Activated naive CD4-positive, alpha-beta T cell (primary cell): ENCODE data around the gene FOXL1.

Experiments used
- DNase-seq, 4 experiments: peaks; one replicate each; lab custom pipeline; 2025; lab: John Stamatoyannopoulos, UW

Gene FOXL1

DNA sequence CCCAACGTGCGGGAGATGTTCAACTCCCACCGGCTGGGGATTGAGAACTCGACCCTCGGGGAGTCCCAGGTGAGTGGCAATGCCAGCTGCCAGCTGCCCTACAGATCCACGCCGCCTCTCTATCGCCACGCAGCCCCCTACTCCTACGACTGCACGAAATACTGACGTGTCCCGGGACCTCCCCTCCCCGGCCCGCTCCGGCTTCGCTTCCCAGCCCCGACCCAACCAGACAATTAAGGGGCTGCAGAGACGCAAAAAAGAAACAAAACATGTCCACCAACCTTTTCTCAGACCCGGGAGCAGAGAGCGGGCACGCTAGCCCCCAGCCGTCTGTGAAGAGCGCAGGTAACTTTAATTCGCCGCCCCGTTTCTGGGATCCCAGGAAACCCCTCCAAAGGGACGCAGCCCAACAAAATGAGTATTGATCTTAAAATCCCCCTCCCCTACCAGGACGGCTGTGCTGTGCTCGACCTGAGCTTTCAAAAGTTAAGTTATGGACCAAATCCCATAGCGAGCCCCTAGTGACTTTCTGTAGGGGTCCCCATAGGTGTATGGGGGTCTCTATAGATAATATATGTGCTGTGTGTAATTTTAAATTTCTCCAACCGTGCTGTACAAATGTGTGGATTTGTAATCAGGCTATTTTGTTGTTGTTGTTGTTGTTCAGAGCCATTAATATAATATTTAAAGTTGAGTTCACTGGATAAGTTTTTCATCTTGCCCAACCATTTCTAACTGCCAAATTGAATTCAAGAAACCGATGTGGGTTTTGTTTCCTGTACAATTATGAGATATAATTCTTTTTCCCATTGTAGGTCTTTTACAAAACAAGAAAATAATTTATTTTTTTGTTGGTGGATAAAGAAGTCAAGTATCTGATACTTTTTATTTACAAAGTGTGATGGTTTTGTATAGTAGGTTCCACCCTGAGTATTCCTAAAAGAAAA is 9.4 kb upstream of the FOXL1 start:
- no peak for DNase-seq

DNA sequence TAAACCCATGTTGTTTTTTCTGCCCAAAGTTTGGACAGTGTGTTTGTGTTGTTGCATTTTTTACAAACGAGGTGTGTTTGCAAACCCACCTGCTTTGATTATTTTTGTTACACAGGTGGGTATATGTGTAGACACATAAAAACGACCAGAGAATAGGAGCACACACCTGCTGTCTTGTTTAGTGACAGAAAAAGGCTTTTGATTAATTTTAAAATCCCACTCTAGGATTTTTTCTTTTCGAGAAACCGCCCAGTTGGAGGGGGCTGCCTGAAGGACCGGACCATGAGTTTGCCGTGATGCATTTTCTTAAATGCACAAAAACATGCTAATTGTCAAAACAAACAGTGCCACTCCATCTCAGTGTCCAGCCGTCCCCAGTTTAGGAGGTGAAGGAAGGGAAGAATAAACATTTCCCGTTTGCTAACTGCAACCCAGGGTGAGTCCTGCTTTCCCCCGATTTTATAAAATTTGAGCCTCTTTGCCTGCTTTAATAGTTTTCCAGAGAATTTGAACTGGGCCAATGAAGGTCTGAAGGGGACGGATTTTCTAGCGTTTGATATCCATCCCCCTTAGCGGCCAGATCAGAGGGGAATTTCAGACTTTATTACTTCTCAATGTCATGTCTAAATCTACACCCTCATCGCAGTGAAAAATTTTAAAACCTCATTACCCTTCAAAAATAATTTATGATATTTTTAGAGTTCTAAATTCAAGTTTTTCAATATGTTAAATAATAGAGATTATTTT is 8.5 kb upstream of the FOXL1 start:
- no peak for DNase-seq

DNA sequence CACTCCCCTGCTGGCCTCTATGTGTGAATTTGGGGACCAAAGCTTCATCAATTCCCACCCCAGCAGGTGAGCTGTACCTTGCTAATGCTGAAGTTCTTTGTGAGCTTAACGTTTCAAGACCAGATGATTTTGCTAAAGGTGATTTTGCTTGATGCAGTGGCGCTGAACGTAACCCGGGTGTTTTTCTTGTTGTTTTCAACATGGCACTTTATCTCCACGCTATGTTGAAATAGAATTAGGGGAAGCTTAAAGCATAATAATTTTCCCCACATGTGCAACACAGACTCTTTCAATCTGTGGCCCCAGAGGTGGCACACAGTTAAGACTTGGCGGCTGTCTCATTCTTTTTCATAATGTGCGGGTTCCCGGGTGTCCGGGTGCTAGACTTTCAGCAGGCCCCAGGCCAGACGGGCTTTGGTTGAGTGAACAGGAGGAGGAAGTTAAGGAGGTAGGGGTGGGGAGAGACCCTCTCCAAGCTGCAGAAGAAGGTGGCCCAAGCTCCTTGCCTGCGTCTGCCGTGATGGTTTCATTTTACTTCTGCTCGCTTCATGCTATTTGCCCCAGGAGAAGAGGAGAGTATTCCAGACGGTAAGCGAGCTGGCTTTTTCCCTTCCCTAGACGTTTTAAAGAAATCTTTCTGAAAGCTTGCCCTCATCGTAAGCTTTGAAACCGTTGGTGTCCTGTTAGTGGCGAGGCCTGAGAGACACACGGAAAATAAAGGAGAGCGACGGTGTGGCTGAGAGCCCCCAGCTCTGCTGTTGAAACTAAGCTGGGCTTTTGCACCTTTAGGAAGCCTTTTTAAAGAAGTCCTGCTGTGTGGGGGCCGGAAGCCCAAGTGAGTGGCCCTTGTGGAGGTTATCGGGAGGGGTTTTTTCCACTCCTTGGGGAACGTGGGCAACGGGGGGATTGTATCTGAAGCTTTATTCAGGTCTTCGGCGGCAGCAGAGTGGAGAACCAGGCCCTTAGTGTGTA is 7.5 kb upstream of the FOXL1 start:
- no peak for DNase-seq

DNA sequence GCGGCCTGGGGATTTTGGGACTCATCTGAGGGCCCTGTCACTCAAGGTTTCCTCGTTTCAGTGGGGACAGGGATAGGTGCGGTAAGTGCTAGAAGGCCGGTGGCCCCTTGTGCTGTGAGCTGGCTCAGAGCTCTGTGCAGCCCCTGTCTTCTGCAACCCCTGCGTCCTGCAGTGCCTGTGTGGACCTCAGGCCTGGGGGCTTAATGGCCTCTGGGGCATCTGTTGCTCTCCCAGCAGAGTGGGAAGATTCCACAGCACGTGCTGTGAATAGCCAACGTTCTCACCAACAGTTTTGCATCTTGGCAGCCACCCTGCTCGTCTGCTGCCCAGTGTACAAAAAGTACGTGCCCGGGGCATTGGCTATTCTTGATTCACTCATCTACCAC is 6.8 kb upstream of the FOXL1 start:
- DNase-seq = no peak

DNA sequence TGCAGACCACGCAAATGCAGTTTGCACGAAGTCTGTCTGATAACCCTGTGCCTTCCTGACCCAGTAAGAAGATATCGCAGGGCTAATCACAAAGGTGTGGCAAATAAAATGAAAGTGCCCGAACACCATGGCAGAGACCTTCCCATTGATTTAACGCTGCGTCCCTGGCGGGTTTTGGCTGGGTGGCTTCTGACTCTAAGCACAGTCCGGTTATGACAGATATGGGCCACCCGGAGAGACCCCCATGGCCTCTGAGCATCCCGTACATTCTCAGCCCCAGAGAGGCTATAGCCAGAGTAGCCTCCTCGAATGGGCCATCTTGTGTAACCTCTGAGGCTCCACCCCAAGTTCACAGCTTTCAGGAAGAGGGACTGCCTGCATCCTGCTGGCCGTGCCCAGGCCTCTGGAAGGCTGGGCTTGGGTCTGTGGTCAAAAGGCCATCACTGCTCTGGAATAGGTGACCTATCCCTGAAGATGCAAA is 6.3 kb upstream of the FOXL1 start:
- DNase-seq = no peak

DNA sequence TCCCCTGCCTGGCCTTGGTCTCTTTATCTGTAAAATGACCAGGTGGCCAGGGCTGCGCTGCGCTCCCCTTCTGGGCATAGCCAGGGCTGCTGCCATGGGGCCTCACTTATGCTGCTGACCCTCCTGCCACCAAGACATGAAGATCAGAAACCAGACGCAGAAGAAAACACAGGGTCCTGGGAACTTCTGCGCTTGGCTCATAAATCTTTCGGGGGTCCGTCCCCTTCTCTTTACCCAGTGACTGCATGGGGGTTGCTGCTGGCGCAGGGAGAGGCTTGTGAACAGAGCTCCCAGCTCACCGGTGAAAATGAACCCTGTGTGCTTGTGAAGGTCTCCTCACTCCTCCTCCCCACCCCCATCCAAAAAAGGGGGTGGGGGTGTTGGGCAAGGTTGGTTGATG is 5.7 kb upstream of the FOXL1 start:
- no peak for DNase-seq

DNA sequence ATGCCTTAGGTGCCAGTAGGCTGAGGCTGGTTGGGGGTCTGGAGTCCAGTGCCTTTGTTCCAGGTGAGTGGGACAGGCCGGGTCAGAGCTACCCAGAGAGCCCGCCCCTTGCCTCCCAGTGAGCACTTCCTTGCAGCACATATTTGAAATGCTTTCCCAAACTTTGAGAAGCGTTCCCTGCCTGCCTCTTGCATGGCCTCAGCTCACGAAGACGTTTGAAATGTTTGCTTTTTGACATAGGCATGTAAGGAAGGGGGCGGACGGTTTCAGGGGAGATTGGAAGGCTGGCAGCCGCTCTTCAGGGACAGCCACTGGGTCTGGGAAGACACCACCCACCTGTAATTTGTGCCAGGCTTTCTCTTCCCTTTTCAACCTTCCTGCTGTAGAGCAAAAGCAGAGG is 5.1 kb upstream of the FOXL1 start:
- DNase-seq = no peak

DNA sequence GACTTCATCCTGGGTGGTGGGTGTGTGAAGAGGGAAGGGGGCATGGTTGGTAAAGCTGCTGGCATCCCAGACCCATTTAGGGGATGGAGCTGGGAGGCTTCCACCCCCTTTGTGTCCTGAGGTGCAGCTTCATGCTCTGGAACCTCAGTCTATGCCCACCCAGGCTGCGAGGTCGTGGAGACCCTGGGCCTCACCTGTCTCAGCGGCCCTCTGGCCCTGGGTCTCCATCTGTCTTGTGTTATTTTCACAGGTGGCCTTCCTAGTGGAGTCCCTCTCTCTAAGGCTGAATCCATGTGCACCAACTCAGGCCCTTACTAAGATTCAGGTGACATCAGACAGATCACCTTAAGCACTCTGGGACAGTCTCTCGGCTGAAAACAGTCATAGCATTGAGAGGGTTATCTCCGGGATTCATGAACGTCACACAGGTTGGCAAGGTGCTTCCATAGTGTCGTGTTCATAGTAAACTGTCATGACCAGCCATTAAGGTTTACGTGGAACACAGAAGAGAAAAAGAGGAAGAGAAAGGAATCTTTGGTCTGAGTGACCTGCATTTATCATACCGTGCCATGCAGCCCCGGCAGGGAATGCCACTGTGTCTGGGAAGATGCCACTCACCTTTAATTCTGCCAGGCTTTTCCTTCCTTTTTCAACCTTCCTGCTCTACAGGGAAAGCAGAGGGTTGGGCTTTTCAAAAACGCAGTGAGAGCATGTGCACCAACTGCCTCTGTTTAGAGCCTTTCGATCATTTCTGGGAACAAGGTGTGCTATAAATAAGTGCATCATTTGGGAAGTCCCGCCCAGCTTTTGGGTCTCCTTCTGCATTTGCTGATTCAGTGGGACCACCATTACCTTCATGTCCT is 4.5 kb upstream of the FOXL1 start:
- no peak for DNase-seq

DNA sequence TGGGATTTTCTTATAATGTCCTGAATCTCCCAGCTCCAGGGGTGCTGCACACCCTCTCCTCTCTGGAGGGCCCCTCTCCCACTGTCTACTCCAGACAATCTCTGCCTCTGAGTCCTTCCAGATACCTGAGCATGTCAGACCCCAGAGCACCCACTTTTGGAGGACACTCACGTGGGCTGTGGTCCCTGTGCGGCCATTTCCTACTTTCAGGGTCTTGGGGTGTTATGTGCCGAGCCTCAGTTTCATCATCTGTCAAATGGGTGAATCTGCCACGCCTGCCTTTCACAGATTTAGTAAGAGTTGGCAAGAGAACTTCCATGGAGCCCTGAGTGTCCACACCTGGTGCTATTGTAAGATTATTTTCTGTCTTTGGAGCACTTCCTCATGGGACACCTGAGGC is 3.7 kb upstream of the FOXL1 start:
- no peak for DNase-seq

DNA sequence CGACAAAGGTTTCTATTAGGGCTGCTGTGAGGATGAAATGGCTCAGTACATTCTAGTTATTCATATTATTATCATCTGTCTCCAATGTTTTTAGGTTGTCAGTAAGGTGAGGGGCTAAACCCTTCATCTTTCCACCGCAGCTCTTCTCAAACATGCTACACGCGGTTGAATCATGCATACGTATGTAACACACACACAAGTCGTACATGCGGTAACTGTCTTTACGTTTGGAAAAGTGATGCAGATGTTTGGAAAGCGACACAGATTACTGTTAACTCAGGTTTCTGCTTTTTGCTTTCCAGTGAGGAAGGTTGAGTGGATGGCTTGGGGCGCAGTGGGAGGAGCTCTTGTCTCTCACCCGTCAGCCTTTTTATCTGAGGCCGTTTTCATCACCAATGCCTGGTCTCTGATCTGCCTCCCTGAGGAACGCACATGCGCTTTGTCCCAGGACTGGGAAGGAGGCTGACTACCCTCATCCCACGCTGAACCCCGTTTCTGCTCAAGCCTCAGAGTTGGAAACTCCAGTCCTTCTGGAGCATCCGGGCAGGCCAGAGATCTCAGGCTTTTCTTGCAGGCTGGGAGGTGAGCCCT is 3.2 kb upstream of the FOXL1 start:
- DNase-seq = no peak

DNA sequence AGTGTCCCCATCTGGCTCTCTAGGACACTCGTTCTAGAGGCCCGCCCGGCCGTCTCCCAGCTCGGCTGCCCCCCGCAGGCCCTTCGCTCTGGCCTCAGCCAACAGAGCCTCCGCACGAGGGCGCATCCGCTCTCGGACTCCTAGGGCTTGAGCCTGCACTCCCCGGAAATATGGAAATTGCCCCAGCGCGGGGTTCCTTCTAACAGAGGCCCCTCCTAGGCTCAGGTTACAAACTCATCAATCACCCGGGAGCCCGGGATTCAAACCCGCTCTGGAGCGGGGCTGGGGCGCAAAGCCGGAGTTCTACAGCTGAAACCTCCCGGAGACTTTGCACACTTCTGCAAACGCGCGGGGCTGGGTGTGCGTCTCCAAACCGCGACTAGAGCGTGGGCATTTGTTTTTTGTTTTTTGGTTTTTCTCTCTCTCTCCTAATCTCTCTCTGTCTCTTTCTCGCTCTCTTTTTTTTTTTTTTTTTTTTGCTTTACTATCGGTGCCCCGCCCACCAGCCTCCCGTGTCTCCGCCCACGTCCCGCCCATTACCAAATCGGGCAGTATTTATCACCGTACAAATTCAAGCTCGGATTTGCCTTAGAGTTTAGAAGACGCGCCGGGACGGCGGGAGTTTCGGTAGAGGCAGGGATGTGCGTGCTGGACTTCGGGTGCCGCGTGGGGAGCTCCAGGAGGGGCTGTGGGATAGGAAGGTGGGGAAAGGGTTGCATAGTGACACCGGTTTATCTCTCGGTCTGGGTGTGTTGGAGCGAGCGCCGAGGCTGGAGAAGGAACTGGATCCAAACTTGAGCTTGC is 2.4 kb upstream of the FOXL1 start:
- peak in 1 of 4 experiments; percentile 3 for DNase-seq

DNA sequence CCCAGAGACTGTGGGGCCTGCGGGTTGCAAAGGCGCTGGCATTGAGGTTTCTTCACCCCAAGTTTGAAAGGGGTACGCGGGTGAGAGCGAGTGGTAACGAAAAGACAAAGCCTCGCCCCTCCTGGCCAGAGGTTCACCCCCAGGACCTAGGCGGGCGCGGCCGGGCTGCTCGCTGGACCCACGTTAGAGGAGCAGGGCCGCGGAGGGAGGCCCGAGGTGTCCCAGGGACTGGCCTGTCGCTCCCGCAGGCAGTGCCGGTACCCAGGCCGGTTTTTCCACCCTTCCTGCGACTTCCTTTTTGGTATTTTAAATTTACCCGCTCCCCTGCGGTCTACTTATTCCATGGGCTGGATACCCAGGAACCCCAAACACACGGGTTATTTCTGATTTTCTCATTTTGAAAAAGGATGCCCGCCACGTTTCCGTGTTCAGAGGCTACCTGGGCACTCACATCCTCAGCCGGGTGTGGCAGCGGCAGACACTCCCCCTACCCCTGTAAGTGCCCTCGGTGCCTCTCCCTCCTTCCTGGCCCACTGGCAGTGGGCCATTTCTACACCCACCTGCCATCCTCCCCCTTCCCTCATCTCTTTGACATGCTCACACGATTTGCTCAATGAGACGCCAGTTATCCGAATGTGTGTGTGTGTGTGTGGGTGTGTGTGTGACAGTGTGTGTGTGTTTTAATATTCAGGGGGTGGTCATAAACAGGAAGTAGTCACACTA is 1.6 kb upstream of the FOXL1 start:
- DNase-seq = no peak

DNA sequence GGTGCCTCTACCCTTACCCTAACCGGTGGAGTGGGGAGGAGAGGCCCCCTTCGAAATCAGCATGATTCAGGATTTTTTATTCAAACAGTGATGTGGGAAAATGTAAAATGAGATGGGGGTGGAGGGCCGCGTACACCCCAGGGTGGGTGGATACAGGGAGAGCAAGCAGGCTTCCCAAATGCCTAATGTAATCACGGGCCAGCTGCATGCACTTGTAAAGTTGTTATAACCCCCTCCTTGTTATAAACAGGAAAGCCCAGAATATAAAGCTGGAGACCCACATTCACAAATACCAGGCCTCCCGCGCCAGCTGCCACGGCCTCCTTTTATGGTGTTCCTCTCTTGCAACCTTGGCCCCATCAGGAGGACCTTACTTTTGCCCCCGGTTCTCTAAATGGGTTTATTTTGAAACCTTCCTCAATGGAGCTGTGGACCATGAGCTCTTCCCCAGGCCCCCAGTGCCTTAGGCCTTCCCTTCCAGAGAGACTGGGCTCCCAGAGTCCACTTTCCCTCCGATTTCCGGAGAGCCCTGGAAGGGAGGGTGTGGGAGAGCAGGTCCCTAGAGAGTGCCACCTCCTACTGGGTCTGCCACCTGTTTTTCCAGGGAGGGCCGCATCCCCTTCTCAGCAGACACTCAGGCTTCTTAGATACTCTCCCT is 906 bp upstream of the FOXL1 start:
- DNase-seq = no peak

DNA sequence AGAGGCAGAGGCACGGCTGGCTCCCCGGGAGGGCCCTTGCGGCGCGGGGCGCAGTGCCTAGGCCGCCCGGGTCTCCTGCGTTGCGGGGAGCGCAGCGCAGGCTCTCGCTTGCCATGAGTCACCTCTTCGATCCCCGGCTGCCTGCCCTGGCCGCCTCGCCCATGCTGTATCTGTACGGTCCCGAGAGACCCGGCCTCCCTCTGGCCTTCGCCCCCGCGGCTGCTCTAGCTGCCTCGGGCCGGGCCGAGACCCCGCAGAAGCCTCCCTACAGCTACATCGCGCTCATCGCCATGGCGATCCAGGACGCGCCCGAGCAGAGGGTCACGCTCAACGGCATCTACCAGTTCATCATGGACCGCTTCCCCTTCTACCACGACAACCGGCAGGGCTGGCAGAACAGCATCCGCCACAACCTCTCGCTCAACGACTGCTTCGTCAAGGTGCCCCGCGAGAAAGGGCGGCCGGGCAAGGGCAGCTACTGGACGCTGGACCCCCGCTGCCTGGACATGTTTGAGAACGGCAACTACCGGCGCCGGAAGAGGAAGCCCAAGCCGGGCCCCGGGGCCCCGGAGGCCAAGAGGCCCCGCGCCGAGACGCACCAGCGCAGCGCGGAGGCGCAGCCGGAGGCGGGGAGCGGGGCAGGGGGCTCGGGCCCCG is 390 bp downstream of the FOXL1 start:
- no peak for DNase-seq

DNA sequence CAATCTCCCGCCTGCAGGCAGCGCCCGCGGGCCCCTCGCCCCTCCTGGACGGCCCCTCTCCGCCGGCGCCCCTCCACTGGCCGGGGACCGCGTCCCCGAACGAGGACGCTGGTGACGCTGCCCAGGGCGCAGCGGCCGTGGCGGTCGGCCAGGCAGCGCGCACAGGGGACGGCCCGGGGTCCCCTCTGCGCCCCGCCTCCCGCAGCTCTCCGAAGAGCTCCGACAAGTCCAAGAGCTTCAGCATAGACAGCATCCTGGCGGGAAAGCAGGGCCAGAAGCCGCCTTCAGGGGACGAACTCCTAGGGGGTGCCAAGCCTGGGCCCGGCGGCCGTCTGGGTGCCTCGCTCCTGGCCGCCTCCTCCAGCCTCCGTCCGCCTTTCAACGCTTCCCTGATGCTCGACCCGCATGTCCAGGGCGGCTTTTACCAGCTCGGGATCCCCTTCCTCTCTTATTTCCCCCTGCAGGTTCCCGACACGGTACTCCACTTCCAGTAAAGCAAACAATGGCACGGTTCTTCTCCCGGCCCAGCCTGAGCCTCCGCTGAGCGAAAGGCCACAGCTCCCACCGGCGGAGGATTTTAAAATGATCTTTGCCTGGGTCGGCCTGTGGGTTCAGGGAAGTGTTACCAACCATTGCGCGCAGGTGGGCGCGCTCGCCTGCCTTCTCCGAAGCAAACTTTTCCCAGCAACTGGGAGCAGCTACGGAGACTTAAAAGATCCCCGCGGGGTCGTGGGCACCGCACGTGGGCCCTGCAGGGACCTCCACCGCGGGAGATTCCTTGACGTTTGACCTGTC is 1.1 kb downstream of the FOXL1 start:
- no peak for DNase-seq

DNA sequence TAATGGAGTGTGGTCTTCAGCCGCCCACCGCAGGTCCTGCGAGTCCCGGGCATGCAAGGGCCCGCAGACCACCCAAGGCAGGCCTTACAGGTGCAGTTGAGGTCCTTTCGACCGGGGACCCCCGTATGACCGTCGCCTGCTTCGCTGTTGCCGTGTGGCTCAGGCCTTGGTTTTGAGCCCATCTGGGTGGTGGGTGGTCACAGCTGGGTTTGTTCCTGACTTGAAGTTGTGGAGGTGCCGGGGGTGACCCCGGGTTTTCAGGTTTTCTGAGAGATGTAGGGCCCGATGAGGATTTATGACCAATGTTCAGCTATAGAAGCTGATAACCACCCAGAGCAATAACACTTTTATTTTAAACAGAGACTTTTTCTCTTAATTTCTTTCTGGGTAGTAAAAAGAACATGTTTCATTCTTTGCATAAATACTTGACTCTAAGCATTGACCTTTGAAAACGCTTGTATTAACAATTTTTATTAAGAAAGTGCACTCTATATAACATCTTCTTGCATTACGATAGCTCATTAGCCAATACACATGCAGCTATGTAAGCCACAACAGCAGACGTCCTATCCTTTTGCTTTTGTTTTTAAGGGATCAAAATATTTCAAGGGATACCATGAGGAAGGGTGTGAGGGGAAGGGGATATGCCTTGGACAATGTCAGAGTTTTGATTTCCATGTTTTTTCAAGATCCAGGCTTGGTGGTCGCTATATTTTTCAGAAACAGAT is 1.9 kb downstream of the FOXL1 start:
- DNase-seq = no peak

DNA sequence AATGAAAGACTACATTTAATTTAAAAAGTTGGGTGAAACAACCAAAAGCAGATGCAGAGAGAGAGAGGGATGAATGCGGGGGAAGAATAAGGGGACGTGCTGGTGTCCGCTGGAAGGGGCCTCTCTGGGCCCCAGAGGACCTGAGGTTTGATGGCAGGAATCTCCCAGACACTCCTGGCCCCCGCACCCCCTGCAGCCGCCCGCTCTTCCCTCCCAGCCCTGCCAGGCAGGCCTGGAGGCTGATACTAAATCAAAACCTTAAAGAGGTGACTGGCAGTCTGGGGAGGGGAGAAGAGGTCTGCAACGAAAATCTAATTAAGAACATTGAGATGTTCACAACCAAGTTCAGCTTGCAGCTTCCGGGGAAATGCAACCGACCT is 2.4 kb downstream of the FOXL1 start:
- no peak for DNase-seq
